GM19468 (cell line): ENCODE data around the gene ASTL.

Experiments
- ATAC-seq: cut with Tn5 transposase; IDR thresholded peaks from one replicate; pipeline ENCODE4 v1.9.1; 2021; ENCODE audit warnings: mild to moderate bottlenecking, moderate library complexity, moderate number of reproducible peaks; ENCODE audit not compliant: unreplicated experiment; ENCODE audit errors: extremely low read depth

The ASTL gene

DNA sequence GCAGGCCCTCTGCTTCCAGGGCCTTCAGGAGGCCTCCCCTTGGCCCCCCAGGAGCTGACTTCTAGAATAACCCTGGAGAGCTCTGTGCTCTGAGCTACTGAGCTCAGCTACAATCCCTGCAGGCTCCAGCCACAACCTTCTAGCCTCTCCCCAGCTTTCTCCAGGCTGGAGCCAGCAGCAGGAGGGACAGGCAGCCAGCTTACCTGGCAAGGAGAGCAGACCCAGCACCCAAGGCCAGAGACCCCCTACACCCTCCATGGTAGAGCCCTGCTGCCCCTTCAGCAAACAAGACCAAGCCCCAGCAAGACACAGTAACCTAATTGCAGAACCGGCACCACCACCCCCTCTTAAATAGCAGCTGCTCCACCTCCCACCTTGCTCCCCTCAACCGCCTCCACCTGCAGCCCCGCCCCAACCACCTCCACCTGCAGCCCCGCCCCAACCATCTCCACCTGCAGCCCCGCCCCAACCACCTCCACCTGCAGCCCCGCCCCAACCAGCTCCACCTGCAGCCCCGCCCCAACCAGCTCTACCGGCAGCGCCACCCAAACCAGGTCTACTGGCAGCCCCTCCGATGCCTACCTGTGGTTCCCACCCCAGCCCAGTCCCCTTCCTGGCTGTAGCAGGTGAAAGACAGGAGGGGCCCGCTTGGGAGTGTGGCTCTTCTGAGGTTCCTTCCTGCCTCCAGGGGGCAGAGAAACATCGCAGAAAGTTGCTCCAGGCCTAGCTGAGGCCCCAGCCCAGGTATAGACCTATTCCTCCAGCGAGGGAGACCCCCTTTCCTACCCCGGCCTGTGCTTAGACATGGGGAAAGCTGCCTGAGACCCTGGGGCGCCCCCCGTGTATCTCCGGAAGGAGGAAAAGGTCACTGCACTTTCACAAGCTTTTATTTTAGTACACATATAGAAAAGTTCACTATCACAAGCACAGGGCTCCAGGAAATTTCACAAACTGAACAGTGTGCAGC lies at the start of gene ASTL:
TSS of gene ASTL (minus strand) at position 324 of the 967 bp plus-strand sequence. CDS start at position 258, 66 bp downstream.
- no peak for ATAC-seq

DNA sequence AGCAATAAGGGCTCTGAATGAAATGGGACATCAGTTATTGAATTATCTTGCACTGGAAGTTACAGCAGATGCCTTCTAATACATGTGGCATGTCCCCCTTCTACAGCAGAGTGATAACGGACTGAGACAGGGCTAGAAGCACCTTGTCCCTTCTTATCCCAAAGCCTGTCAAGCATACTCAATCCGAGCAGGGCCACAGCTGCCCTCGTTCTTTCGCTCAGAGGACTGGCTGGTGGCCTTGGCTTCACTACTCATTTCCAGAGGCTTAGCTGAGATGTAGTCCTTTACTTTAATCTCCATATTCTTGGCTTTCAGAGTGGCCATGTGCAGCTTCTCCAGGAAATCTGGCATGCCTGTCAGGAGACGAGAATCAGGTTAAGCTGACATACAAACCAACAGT lies 48.3 kb upstream of the ASTL start:
- ATAC-seq = no peak

DNA sequence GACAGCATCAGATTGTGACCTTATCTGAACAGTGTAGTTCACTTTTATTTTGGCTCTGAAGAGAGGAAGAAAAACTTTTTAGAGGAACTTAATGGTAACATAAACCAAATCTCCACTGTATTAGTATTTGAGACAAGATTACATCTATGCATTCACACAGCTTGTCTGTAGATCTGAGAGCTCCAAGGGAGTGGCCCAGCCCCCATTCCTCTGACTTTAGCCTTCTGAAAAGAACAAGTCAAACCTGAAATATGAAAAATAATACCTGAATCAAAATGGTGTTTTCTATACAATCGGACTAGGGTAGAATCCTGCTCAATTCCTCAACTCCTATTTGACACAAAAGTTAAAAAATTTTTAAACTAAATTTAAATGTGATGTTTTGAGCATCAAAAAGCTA lies 47.2 kb upstream of the ASTL start:
- ATAC-seq = no peak

DNA sequence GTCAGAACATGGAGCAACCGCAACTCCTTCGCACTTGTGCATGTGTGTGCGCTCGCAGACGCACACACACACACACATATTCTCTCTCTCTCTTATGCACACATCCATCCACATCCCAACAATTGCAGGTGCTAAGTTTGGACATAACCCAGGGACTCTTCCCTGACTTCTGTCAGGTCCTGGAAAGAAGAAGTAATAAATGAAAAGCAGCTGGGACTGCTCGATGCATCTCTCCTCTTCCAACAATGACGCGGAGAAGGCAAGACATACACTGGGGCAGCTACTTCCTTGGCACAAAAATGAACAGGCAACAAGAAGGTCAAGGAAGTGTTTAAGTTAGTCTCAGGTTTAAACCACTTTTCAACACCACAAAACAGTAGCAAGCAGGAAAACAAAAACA lies 46.7 kb upstream of the ASTL start:
- no peak for ATAC-seq

DNA sequence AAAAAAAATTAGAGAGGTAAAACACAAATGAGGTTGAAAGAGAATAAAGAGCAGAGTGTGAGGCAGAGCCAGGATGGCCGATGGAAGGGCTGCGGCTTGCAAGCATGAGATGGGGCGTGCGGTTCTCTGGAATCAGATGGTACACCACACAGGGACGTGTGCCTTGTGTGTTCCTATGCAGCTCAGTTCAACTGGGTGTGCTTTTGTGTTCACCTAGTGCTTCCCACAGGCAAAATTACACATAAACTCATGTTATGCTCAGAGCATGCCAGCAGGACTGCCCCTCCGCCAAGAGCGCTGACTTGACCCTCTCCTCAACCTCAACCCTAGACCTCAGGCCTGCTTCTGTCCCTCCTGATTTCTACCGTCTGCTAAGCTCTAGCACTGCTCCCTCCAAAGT lies 45.9 kb upstream of the ASTL start:
- ATAC-seq = no peak

DNA sequence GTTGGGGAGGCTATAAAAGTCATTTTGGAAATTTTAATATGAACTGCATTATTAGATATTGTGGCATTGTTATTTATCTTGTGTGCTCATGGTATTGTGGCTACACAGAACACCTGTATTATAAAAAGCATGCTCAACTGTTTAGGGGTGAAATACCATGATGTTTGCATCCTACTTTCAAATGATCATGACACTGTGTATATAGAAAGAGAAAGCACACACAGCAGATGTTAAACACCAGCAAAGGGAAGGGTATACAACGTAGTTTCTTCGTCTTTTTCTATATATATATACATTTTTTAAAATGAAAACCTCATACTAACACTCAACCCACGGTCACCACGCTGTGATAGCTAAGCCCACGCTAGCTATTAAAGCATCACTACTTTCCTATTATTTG lies 43.2 kb upstream of the ASTL start:
- no peak for ATAC-seq

DNA sequence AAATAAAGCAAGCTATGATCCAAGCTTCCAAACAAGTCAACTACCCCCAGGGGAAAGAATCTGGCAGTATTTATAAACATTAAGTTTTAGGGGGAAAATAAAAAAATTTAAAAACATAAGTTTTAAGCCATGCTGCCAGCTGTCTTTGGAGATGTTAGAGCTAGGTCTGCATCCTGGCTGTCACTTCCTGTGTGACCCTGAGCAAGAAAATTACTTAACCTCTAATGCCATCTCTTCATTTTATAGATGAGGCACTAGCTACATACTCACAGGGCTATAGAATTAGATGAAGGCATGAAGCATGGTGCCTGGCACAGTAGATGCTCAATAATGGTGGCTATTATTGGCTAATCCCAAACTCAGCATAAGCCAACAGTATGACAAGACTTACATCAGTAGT lies 42.2 kb upstream of the ASTL start:
- no peak for ATAC-seq

DNA sequence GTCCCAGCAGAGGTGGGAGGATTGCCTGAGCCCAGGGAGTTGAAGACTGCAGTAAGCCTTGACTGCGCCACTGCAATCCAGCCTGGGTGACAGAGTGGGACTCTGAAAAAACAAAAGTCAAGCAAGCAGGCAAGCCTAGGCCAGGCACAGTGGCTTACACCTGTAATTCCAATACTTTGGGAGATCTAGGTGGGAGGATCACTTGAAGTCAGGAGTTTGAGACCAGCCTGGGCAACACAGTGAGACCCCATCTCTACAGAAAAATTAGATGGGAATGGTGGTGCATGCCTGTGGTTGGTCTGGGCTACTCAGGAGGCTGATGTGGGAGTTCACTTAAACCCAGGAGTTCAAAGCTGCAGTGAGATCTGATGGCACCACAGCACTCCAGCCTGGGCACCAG lies 41.7 kb upstream of the ASTL start:
- ATAC-seq = no peak

DNA sequence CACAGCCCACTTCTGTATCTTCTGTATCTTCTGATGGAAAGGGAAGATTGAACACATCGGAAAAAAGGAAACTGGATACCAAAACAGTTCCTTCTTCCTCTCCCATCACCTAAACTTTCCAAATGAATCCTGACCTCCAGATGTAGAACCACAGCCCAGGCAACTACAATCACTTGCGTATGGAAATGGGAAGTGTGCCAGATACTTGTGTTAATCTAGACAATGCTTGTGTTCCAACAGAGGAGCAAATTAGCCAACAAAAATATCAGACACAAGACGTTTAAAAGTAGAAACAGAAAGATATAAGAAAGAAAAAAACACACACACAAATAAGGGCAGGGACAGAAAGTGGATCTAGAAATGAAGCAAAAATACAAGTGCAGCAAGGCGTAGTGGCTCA lies 38.4 kb upstream of the ASTL start:
- no peak for ATAC-seq

DNA sequence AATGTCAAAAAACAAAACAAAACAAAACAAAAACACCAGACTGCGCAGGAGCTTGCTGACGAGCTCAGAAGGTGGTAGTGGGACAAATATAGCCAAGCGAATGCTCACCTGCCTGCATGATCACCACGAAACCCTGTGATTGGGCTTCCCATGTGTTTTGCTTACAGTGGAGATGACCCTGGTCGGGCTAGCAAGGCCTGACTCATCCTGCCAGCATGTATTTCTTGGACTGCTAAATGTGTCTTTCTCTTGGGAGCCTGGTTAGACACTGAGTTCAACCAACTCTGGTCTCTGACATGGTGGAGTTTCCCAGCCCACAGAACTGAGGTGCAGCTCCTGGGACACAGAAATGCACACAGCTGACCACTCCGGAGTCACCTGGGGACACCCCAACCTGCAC lies 37.6 kb upstream of the ASTL start:
- ATAC-seq = no peak

DNA sequence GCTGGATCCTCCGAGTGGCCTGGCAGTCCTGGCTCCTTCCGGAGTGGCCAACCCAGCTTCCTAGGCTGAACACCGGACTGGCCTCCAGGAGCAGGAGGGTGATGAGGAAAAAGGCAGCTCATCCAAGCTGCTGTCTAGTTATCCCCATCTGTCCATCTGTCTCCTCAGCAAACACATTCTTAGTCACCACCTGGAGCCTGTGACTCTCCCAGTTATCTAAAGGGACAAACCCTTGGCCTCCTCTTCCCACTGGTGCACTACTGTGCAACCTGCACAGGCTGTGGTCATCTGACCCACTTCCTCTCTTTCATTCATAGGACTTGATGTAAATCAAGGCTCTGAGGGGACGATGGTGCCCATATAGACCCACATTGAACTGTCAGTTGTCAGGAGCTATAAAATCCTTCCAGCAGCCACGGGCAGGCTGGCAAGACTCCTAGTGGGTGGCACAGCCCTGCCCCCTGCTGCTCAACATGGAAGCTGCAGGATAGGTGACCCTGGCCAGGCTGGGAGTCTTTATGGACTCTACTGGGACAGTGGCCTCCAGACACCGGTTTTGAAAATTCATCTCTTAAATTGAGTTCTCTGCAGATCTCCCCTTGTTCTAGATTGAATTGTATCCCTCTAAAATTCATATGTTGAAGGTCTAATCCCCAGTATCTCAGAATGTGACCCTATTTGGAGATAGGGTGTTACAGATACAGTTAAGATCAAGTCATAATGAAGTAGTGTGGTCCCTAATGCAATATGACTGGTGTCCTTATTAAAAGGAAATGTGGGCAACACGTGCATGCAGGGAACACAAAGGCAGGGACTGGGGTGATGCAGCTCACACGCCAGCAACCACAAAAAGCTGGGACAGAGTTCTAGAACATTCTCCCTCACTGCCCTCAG lies 36.2 kb upstream of the ASTL start:
- no peak for ATAC-seq

DNA sequence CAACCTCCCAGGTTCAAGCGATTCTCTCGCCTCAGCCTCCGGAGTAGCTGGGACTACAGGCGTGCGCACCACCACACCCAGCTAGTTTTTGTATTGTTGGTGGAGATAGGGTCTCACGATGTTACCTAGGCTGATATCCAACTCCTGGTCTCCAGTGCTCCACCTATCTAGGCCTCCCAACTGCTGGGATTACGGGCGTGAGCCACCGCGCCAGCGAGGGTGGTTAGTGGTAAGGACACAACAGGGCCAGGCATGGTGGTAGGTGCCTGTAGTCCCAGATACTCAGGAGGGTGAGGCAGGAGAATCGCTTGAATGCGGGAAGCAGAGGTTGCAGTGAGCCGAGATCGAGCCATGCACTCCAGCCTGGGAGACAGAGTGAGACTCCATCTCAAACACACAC lies 33.5 kb upstream of the ASTL start:
- no peak for ATAC-seq

DNA sequence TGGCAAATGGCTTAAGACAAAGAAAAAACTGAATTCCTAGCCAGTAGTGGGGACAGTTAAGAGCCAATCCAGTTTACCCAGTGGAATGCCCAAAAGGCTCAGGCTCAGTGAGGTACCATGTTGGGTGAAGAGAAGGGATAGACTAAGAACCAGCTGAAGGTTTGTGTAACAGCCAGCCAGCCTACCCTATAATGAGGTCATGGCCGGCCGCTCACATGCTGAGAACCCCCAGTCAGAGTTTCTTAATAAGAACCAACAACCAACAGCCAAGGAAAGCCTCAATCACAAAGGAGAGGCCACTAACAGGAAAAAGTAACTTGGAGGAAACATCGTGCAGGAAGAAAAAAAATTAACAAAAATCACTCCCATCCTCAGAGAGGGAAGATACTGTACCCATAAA lies 32.3 kb upstream of the ASTL start:
- ATAC-seq = no peak

DNA sequence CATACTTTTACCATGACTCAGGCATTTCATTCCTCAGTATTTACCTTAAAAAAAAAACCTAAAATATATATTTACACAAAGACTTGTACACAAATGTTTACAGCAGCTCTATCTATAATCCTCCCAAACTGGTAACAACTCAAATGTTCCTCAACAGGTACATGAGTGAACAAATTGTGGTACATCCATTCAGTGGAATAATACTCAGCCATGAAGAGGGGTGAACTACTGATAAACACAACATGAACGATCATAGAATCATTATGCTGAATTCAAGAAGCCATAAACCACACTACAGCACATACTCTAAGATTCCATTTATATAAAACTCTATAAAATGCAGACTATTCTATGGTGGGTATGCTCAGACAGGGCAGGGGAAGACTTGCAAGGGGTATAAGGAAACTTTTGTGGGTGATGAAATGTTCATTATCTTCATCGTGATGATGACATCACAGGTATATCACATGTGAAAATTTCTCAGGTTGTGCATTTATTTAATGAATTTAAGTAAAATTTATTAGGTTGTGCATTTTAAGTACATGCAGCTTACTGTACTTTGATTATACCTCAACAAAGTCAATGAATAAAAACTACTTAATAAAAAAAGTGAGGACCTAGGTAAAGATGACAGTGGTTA lies 31.7 kb upstream of the ASTL start:
- ATAC-seq = no peak

DNA sequence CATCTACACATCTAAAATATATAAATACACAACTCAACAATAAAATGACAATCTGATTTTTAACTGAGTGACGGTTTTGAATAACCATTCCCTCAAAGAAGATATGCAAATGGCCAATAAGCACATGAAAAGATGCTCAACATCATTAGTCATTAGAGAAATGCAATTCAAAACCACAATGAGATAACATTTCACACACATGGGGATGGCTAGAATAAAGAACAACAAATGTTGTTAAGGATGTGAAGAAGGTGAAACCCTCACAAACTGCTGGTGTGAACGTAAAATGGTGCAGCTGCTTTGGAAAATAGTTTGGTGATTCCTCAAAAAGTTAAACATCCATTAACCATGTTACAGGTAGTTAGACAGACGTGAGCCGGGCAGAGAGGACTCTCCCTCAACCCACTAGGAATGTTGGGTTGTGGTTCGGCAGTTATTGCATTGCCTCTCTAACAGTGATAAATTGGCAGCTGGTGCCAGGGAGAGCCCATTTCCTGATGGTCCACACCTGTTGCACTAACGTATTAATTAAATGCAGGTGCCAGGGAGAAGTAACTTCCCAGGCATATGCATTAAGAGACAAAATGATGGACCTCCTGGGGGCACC lies 29.2 kb upstream of the ASTL start:
- no peak for ATAC-seq

DNA sequence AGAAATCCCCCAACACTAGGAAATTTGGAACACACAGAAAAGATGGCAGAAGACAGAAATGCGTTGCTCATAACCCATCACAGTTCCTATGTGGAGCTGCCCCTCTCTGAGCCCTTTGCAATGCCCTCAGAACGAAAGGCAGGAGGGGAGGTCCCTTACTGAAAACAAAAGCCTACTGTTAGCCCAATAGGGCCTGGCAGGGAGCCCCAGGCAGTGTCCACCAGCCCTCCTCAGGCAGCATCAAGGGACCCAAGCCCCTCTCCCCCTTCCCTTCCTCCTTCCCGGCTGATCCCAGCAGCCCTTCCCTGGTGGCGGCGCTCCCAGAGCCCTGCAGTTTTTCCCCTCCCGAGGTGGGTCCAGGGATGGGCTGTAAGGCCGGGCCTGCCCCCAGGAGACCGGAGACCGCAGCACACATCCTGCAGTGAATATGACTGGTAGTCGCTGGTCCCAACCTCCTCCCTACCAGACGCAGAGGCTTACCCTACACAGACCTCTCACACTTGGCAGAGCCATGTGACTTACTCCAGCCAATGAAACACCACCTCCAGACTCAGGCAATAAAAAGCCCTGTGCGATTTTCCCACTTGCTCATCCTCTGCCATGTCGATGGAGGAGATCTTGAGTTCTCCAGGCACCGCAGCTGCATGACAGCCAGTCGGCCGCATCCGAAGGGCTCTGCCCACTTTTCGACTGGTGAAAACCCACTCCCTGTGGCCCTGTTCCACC lies 26.3 kb upstream of the ASTL start:
- peak; percentile 10 for ATAC-seq

DNA sequence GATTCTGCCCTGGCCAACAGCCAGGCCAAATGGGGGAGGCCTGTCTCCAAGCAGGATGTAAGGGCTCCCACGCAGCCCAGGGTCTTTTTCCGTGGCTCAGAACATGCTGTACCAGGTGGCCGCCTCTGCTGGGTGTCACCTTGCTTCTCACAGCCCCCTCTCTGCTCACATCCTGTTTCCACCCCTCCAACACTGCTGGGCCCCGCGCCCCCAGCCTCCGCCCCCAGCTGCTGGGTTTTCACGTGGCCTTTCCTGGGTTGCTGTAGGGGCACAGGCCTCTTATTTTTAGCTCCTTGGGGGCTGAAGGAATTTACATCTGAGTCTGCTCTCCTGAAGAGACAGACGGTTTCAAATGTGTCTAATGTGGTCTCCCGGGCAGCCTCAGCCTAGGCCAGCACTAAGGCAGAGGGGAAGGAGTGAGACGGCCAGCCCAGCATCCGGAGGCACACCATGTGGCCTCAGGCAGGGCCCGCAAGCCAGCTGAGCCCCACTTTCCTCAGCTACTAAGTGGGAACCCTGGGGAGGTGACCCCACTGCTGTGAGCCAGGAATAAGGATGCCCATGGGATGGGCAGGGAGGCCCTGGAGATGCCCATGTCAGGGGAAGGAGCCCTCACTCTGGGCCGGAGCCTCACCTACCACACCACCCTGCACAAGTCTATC lies 25.6 kb upstream of the ASTL start:
- ATAC-seq = peak; percentile 39

DNA sequence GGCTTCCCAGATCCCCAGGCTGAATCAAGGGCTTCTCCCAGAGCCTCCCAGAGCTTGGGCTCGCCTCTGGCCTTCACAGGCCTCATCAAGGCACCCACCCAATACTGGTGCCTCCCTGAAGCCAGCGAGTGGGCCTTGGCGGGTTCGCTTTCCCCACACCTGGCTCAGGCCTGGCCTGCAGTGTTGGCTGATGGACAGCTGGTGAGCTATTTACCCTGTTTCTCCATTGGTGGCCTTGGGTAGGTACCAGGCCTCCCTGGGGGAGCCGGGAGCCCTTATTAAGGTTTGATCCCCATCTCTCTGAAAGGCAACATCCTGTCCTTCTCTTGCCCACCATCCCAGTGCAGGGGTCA lies 25.1 kb upstream of the ASTL start:
- no peak for ATAC-seq

DNA sequence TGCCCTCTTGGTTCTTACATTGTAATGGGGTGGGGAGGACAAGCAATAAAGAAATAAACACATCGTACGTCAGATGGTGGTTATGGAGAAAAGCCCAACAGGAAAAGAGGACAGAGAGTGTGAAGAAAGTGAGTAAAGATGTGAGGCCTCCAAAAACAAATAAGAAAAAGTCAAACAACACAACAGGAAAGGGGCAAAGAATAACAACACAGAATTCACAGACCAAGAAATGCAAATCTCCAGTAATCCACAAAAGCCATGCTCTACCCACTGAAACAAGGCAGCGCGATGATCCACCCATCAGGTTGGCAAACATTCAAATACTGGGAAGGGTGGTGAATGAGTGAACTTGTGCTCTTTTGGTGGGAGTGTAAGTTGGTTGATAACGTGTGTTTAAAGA lies 23.6 kb upstream of the ASTL start:
- no peak for ATAC-seq
